ENCODE results near the gene ZNF287.

GRCh38 chr17:16511593-16511992 is 57.4 kb downstream of the ZNF287 start:
- TF ChIP-seq CTCF (optimal IDR thresholded peaks at IDR 0.05 in 1 of 3, IDR thresholded peaks at IDR 0.05 in 1 of 3, conservative IDR thresholded peaks at IDR 0.05 in 1 of 3; ENCODE audit: extremely low read depth in 1 of 3, insufficient read depth in 2 of 3, low read length in 3 of 3) (no peak), EZH2 (IDR thresholded peaks at IDR 0.05; ENCODE audit: low read length) (no peak)

Measured in keratinocyte (primary cell).